HCT116 (cell line): ENCODE data around the gene CFAP74. TPM values are rescaled to one million over a fixed set of nuclear protein-coding genes. Genes with fewer than 3 reads are reported as not detected.

Experiments used
- ATAC-seq: fragments of 200-7000 bp; cut with Tn5 transposase; 2 replicates; pipeline ENCODE4 v1.9.1; 2020; ENCODE audit warnings: mild to moderate bottlenecking, moderate library complexity
- BruUV-seq: library from RNA; stranded (reverse); fragments of 400-500 nt; replicated peaks from 2 replicates; lab custom pipeline; 2021; lab: Mats Ljungman, UMichigan
- CTCF ChIA-PET: fragments of 300-600 bp; sonication (Branson Sonifier 250); formaldehyde crosslinking; loops from one replicate; lab custom pipeline; 2021; ENCODE audit warnings: antibody characterized with exemption; lab: Charles Lee
- POLR2A ChIA-PET: fragments of 300-600, 350-600 bp; sonication (Branson Sonifier 250); formaldehyde crosslinking; loops from one replicate; lab custom pipeline; 2021; ENCODE audit warnings: antibody characterized with exemption; lab: Charles Lee
- RAD21 ChIA-PET, 2 experiments: fragments of 300-600 bp; sonication (Branson Sonifier 250); formaldehyde crosslinking; loops; one replicate each; lab custom pipeline; 2023; ENCODE audit warnings: low total read pairs in 2 of 2; ENCODE audit not compliant: uncharacterized antibody in 2 of 2, unreplicated experiment in 2 of 2, low non-redundant PET in 1 of 2; lab: Charles Lee
- DNase-seq: peaks from one replicate; pipeline ENCODE4 v3.0.0-alpha.2; 2010; ENCODE audit warnings: low read depth, low spot score
- H2AFZ ChIP-seq: fragments of 200-600 bp; shearing (Covaris generic), sonication (generic); 2 replicates; pipeline ENCODE4 v1.6.1; 2017; ENCODE audit warnings: low read depth, mixed run types, mixed read lengths, antibody characterized with exemption, low read length; ENCODE audit not compliant: poor library complexity, severe bottlenecking
- H3K27ac ChIP-seq: 2 replicates; pipeline ENCODE4 v1.5.1; 2012; ENCODE audit warnings: low read depth, low read length
- H3K27me3 ChIP-seq: fragments of 200-600 bp; sonication (generic); 2 replicates; pipeline ENCODE4 v1.6.1; 2016; ENCODE audit warnings: mixed run types, low read length, mixed read lengths; ENCODE audit not compliant: insufficient read depth
- H3K36me3 ChIP-seq, 2 experiments: fragments of 200-500 bp in 1 of 2; fragments of 200-600 bp in 1 of 2; sonication (Bioruptor generic) in 1 of 2; sonication (generic) in 1 of 2; 2 replicates each; pipeline versions ENCODE4 v1.5.1 to v1.6.1; 2014 to 2016; ENCODE audit warnings: low read length in 2 of 2, inconsistent platforms in 1 of 2, mixed read lengths in 1 of 2, mixed run types in 1 of 2; ENCODE audit not compliant: insufficient read depth in 2 of 2, control insufficient read depth in 1 of 2
- H3K4me1 ChIP-seq, 2 experiments: fragments of 200-600 bp in 1 of 2; sonication (generic) in 1 of 2; 2 replicates each; pipeline versions ENCODE4 v1.5.1 to v1.6.1; 2012 to 2017; ENCODE audit warnings: low read length in 2 of 2, inconsistent platforms in 1 of 2, mild to moderate bottlenecking in 1 of 2, mixed read lengths in 1 of 2, mixed run types in 1 of 2, moderate library complexity in 1 of 2; ENCODE audit not compliant: insufficient read depth in 2 of 2, control insufficient read depth in 1 of 2
- H3K4me2 ChIP-seq: fragments of 200-600 bp; sonication (generic); 2 replicates; pipeline ENCODE4 v1.6.1; 2017; ENCODE audit warnings: mixed run types, low read length, mixed read lengths
- H3K4me3 ChIP-seq, 2 experiments: fragments of 200-600 bp in 1 of 2; sonication (generic) in 1 of 2; replicated peaks in 1 of 2; 2 replicates each; pipeline ENCODE4 v1.5.1; 2011 to 2016; ENCODE audit warnings: low read length in 2 of 2, control low read depth in 1 of 2, low read depth in 1 of 2, mild to moderate bottlenecking in 1 of 2, mixed read lengths in 1 of 2, mixed run types in 1 of 2
- H3K79me2 ChIP-seq: fragments of 200-600 bp; sonication (generic); 2 replicates; pipeline ENCODE4 v1.6.1; 2017; ENCODE audit warnings: mild to moderate bottlenecking, mixed run types, low read length, moderate library complexity, mixed read lengths; ENCODE audit not compliant: insufficient read depth
- H3K9ac ChIP-seq: fragments of 200-600 bp; sonication (generic); 2 replicates; pipeline ENCODE4 v1.6.1; 2016; ENCODE audit warnings: low read length, mixed read lengths
- H3K9me2 ChIP-seq: fragments of 200-600 bp; sonication (generic), shearing (Covaris generic); 2 replicates; pipeline ENCODE4 v1.6.1; 2017; ENCODE audit warnings: mixed run types, mild to moderate bottlenecking, moderate library complexity; ENCODE audit not compliant: insufficient read depth
- H3K9me3 ChIP-seq, 2 experiments: fragments of 200-500 bp in 1 of 2; fragments of 200-600 bp in 1 of 2; sonication (Bioruptor generic) in 1 of 2; sonication (generic) in 1 of 2; 2 replicates each; pipeline ENCODE4 v1.6.1; 2014 to 2017; ENCODE audit warnings: low read length in 2 of 2, mixed read lengths in 2 of 2, inconsistent platforms in 1 of 2, low read depth in 1 of 2, mild to moderate bottlenecking in 1 of 2, mixed run types in 1 of 2, moderate library complexity in 1 of 2; ENCODE audit not compliant: control insufficient read depth in 1 of 2, insufficient read depth in 1 of 2
- H4K20me1 ChIP-seq: fragments of 200-600 bp; sonication (generic), shearing (Covaris generic); 2 replicates; pipeline ENCODE4 v1.6.1; 2017; ENCODE audit warnings: mixed run types, mild to moderate bottlenecking, moderate library complexity; ENCODE audit not compliant: insufficient read depth
- CBX3 ChIP-seq: IDR thresholded peaks from 2 replicates; pipeline ENCODE4 v1.6.1; 2012; ENCODE audit warnings: low read depth
- EGR1 ChIP-seq: IDR thresholded peaks from 2 replicates; pipeline ENCODE4 v1.6.1; 2012; ENCODE audit warnings: low read depth
- ELF1 ChIP-seq: IDR thresholded peaks from 2 replicates; pipeline ENCODE4 v1.6.1; 2012; ENCODE audit warnings: low read depth, borderline replicate concordance
- EZH2phosphoT487 ChIP-seq: fragments of 200-600 bp; IDR thresholded peaks from 2 replicates; pipeline ENCODE4 v1.6.1; 2018; ENCODE audit warnings: antibody characterized with exemption, borderline replicate concordance
- FOSL1 ChIP-seq: IDR thresholded peaks from 2 replicates; pipeline ENCODE4 v1.6.1; 2012; ENCODE audit warnings: low read depth
- POLR2A ChIP-seq: IDR thresholded peaks from 2 replicates; pipeline ENCODE4 v1.7.0; 2011; ENCODE audit warnings: borderline replicate concordance; ENCODE audit not compliant: insufficient read depth, insufficient read length; ENCODE audit errors: extremely low read depth
- POLR2AphosphoS5 ChIP-seq: IDR thresholded peaks from 2 replicates; pipeline ENCODE4 v1.6.1; 2011; ENCODE audit warnings: mild to moderate bottlenecking, low read depth, low read length, moderate library complexity
- SP1 ChIP-seq: IDR thresholded peaks from 2 replicates; pipeline ENCODE4 v1.6.1; 2012; ENCODE audit warnings: low read depth
- TCF7L2 ChIP-seq: IDR thresholded peaks from 2 replicates; pipeline ENCODE4 v1.7.0; 2011; ENCODE audit warnings: borderline replicate concordance, inconsistent platforms; ENCODE audit not compliant: insufficient read depth, insufficient read length; ENCODE audit errors: extremely low read depth
- YY1 ChIP-seq: IDR thresholded peaks from 2 replicates; pipeline ENCODE4 v1.6.1; 2011; ENCODE audit warnings: low read length, low read depth, moderate library complexity, mild to moderate bottlenecking; ENCODE audit not compliant: insufficient replicate concordance; ENCODE audit errors: extremely low read depth
- ZFX ChIP-seq: fragments of 450-650 bp; IDR thresholded peaks from 2 replicates; pipeline ENCODE4 v1.6.1; 2017
- intact Hi-C: fragments of 100-400 bp; cut with micrococcal nuclease; formaldehyde crosslinking; loops from 2 replicates; pipeline ENCODE4 v1.10.0; 2022
- total RNA-seq: library from RNA; stranded (reverse); gene quantifications from one replicate; pipeline ENCODE4 v1.2.1, GENCODE V29; 2021; ENCODE audit not compliant: unreplicated experiment
- TF ChIP-seq, protein P1 (sequence below): IDR thresholded peaks from 2 replicates; pipeline ENCODE4 v1.6.1; 2012
- TF ChIP-seq, protein P2 (sequence below): IDR thresholded peaks from 2 replicates; pipeline ENCODE4 v1.6.1; 2011; ENCODE audit warnings: mild to moderate bottlenecking, low read length, moderate library complexity; ENCODE audit not compliant: insufficient replicate concordance; ENCODE audit errors: extremely low read depth

Gene CFAP74
- total RNA-seq, 1 experiment from 2014 or later, result 4.9 TPM

DNA sequence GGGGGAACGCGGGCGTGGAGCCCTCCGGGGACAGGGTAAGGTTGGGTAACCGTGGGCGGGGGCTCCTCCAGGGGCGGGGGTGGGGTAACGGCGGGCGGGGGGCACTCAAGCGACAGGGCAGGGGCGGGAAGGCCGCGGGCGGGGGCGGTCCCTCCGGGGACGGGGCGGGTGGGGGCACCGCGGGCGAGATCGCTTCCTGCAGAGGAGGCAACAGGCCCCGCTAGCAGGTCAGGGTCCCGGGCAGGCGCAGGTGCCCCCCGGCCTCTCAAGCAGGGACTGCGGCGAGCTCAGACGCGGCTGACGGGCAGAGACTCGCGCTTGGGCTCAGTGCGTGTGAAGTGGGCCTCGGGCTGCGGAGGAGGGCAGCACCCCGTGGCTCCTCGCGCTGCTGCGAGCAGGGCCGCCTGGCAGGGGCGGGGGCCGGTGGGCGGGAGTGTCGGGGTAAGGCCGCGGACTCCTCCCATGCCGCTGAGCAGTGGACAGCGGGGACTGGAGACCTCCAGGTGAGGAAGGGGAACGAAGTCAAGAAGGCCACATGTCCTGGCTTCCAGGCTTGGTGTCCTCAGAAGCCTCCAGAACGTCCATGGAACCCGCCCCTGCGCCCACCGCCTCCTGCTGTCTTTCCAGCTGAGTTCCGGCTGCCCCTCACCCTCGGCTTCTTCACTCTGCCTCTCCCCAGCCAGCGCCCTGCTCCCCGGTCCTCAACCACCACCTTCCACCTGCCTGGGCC is 112.1 kb downstream of the CFAP74 start:
- BruUV-seq, result no TSS peak
- Histone ChIP-seq H3K79me2 (peaks cover 37% of the 10 kb centered on the region), H2AFZ (no peak overlapping the region), H4K20me1 (peaks cover 23% of the 10 kb centered on the region; the same call in 1 of the 2 replicates), H3K4me3 (peak overlapping the region; percentile 61 to 68), H3K9ac (peak overlapping the region; percentile 78), H3K4me1 (peaks cover 35 to 56% of the 10 kb centered on the region in 2 experiments), H3K4me2 (peak overlapping the region; percentile 84), H3K27me3 (no peaks in the 10 kb centered on the region), H3K27ac (peak overlapping the region; percentile 69), H3K36me3 (no peaks in the 10 kb centered on the region; a peak in 1 of 4 replicates), H3K9me3 (no peaks in the 10 kb centered on the region), H3K9me2 (no peaks in the 10 kb centered on the region)
- ChIA-PET CTCF (interaction anchor here (1.3 kb wide), 1 partner anchor 17 kb away, joined by 4 read pairs; no protein-coding TSS in a partner anchor), POLR2A (no interaction called here), RAD21 (no interaction called here)
- TF ChIP-seq ELF1, result no peak
- peak; percentile 56 for TF ChIP-seq POLR2A
- peak; percentile 72 for TF ChIP-seq POLR2AphosphoS5
- TF ChIP-seq, protein P1, sequence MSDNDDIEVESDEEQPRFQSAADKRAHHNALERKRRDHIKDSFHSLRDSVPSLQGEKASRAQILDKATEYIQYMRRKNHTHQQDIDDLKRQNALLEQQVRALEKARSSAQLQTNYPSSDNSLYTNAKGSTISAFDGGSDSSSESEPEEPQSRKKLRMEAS, result peak; percentile 32; the same call in 1 of the 2 replicates
- peak; percentile 67; the same call in 1 of the 2 replicates for TF ChIP-seq ZFX
- ATAC-seq, result peak; percentile 68
- intact Hi-C loops, result no loop called here
- peak; percentile 15 for DNase-seq

GRCh38 chr1:1890506-1891348 is 112.9 kb downstream of the CFAP74 start, which contains the start of gene GNB1:
Gene GNB1 (minus strand): TSS chr1:1891087. CDS start chr1:1825453, 65,634 bp downstream.
- H3K27me3 ChIP-seq, result no peaks in the 10 kb centered on the region
- peaks cover 35 to 50% of the 10 kb centered on the region in 2 experiments for H3K4me1 ChIP-seq
- H3K4me3 ChIP-seq, result peak within 1 kb of the TSS; percentile 66 to 75
- peak within 1 kb of the TSS; percentile 81 for H3K9ac ChIP-seq
- no peaks in the 10 kb centered on the region for H3K9me3 ChIP-seq
- TF ChIP-seq TCF7L2 (peak; percentile 31), POLR2AphosphoS5 (peak; percentile 77), SP1 (peak; percentile 33; the same call in 1 of the 2 replicates), ZFX (0 out of 2 replicates have a peak, but pooled peaks have one; percentile 47), EGR1 (peak; percentile 37; the same call in 1 of the 2 replicates), CBX3 (no peak), YY1 (peak; percentile 85), FOSL1 (no peak), EZH2phosphoT487 (no peak)
- TF ChIP-seq, protein P1, result peak; percentile 75
- TF ChIP-seq, protein P2, sequence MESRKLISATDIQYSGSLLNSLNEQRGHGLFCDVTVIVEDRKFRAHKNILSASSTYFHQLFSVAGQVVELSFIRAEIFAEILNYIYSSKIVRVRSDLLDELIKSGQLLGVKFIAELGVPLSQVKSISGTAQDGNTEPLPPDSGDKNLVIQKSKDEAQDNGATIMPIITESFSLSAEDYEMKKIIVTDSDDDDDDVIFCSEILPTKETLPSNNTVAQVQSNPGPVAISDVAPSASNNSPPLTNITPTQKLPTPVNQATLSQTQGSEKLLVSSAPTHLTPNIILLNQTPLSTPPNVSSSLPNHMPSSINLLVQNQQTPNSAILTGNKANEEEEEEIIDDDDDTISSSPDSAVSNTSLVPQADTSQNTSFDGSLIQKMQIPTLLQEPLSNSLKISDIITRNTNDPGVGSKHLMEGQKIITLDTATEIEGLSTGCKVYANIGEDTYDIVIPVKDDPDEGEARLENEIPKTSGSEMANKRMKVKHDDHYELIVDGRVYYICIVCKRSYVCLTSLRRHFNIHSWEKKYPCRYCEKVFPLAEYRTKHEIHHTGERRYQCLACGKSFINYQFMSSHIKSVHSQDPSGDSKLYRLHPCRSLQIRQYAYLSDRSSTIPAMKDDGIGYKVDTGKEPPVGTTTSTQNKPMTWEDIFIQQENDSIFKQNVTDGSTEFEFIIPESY, result no peak
- H4K20me1 ChIP-seq, result peaks cover 23% of the 10 kb centered on the region; the same call in 1 of the 2 replicates
- no peak within 1 kb of the TSS for H2AFZ ChIP-seq
- peaks cover 45% of the 10 kb centered on the region for H3K79me2 ChIP-seq
- ChIA-PET CTCF (no interaction called here), POLR2A (no interaction called here), RAD21 (no interaction called here)
- no peaks in the 10 kb centered on the region; a peak in 1 of 4 replicates for H3K36me3 ChIP-seq
- peak within 1 kb of the TSS; percentile 84 for H3K4me2 ChIP-seq
- DNase-seq (peak; percentile 72), ATAC-seq (peak; percentile 73)
- BruUV-seq, result no TSS peak
- intact Hi-C loops, result no loop called here
- H3K9me2 ChIP-seq, result no peaks in the 10 kb centered on the region
- peak within 1 kb of the TSS; percentile 69 for H3K27ac ChIP-seq
